HFF-Myc (cell line): Measurements from ENCODE around the gene AHNAK.

ENCODE experiments used
- DNase-seq: peaks from one replicate; pipeline ENCODE4 v3.0.0-alpha.2; 2011; ENCODE audit warnings: low read depth; ENCODE audit errors: extremely low read depth
- H3K4me3 ChIP-seq: replicated peaks from 2 replicates; pipeline ENCODE4 v1.5.1; 2011; ENCODE audit warnings: low read depth, mild to moderate bottlenecking, control low read depth, low read length
- TF ChIP-seq, protein P1 (sequence below): IDR thresholded peaks from 2 replicates; pipeline ENCODE4 v1.5.1; 2012; ENCODE audit warnings: mild to moderate bottlenecking, low read depth, low read length, control low read depth; ENCODE audit errors: missing control alignments

Gene AHNAK

DNA sequence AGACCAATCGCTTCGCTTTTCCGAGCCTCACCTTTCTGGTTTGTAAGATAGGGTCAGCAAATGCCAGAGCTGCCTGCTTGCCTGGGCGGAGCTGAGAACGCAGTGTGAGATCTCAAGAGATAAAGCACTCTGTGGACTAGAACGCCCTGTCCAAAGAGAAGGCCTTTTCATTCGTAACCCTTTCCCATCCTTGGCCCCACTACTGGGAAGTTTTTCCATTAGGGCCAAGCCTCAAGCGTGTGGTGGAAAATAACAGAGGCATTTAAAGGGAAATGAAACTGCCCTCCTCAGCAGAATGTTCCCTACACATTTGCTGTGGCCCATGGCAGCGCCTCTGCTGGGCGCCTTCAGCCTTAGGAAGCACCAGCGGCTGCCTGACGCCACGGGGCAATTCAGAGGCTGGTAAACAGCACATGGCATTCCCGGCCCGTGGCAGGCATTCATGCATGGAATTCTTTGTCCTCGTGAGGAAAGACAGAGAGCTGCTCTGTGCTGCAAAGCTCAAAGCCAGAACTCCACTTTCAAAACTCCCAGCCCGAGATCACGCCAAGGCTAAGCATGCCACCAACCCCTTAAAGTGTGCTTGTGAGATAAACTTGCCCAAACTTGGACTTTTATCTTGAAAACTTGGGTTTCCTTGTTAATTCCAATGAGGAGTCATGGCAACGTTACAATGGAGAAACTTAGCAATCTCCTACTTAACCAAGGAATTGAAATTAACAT lies 38.1 kb downstream of the AHNAK start:
- DNase-seq, result no peak
- TF ChIP-seq, protein P1, sequence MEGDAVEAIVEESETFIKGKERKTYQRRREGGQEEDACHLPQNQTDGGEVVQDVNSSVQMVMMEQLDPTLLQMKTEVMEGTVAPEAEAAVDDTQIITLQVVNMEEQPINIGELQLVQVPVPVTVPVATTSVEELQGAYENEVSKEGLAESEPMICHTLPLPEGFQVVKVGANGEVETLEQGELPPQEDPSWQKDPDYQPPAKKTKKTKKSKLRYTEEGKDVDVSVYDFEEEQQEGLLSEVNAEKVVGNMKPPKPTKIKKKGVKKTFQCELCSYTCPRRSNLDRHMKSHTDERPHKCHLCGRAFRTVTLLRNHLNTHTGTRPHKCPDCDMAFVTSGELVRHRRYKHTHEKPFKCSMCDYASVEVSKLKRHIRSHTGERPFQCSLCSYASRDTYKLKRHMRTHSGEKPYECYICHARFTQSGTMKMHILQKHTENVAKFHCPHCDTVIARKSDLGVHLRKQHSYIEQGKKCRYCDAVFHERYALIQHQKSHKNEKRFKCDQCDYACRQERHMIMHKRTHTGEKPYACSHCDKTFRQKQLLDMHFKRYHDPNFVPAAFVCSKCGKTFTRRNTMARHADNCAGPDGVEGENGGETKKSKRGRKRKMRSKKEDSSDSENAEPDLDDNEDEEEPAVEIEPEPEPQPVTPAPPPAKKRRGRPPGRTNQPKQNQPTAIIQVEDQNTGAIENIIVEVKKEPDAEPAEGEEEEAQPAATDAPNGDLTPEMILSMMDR, result peak; percentile 58
- no peak overlapping the region for H3K4me3 ChIP-seq

GRCh38 chr11:62507125-62507422 lies 39.5 kb downstream of the AHNAK start:
- H3K4me3 ChIP-seq, result no peak overlapping the region
- no peak for DNase-seq
- TF ChIP-seq, protein P1, result no peak

DNA sequence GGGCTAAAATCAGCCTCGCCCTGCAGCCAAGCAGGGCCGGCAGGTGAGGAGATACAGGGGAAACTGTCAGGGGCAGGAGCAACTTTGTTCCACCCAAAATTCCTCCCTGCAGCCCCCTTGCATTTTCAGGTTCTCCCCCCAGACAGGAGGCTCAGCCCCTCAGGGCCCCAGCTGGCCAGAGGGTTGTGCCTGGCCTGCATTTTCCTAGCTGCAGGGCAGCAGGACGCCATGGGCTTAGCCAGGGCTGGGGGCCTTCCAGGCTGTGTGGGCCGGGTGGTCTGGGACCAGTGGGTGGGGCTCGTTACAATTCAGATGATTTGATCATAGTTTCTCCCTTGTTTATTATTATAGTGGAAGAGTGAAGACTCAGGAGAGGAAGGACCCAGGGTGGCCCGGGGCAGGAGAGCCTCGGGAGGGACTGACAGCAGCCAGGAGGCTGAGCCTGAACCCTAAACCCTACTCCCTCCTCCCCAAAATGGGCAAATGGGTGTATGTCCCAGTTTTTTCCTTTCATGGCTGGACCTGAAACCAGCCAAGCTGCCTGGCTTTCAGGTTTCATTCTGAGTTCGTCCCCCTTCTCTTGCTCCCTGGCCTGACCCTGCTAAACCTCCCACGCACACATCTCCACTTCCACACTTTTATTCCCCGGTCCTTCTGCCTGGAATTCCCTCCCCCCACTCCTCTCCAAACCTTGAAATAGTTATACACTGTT lies 40.0 kb downstream of the AHNAK start:
- TF ChIP-seq, protein P1, result no peak
- DNase-seq, result no peak
- no peak overlapping the region for H3K4me3 ChIP-seq

DNA sequence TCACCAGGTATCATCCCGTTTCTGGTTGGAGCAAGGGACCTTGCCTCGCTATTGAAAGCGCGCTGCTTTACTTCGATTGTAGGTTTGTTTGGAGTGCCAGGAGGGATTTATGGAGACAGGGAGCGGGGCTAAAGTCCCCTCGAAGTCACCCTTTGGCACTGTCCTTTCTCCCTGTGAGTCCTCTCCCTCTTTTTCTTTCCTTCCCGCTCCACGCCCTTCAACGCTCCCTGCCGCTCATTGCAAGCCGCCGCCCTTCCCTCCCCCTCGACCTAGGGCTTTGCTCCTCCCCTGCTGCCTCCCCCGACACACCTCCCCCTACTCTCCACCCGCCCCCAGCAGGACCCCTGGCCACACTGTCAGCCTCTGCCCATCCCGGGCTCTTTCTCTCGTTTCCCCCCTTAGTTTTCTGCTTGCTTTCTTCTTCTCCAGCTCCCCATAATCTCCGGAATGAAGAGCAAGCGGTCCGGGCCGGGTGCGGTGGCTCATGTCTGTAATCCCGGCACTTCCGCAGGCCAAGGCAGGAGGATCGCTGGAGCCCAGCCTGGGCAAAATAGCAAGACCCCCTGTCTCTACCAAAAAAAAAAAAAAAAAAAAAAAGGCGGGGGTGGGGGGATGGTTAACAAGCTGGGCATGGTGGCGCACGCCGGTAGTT lies 41.0 kb downstream of the AHNAK start:
- no peak overlapping the region for H3K4me3 ChIP-seq

GRCh38 chr11:62505059-62505439 lies 41.6 kb downstream of the AHNAK start:
- no peak overlapping the region for H3K4me3 ChIP-seq
- TF ChIP-seq, protein P1, result no peak
- DNase-seq, result no peak

More for the DNA sequence above, 41.0 kb downstream of the AHNAK start:
- TF ChIP-seq, protein P1, result no peak
- no peak for DNase-seq

GRCh38 chr11:62504158-62504973 lies 42.2 kb downstream of the AHNAK start:
- no peak overlapping the region for H3K4me3 ChIP-seq
- DNase-seq, result no peak
- TF ChIP-seq, protein P1, result no peak
